Muscle of leg (tissue), 11 donors: ENCODE data around the gene COQ4. TPM values are rescaled to one million over a fixed set of nuclear protein-coding genes. Genes with fewer than 3 reads are reported as not detected.

ENCODE experiments used
- DNase-seq: peaks from one replicate; pipeline ENCODE4 v3.0.0; 2013
- H3K27ac ChIP-seq: one replicate; pipeline ENCODE4 v1.5.1; 2013; ENCODE audit warnings: mild to moderate bottlenecking, low read length, control low read depth
- H3K27me3 ChIP-seq: one replicate; pipeline ENCODE4 v1.6.1; 2013; ENCODE audit warnings: low read length; ENCODE audit not compliant: control insufficient read depth, insufficient read depth
- H3K36me3 ChIP-seq: one replicate; pipeline ENCODE4 v1.6.1; 2013; ENCODE audit warnings: low read length; ENCODE audit not compliant: control insufficient read depth, insufficient read depth
- H3K4me1 ChIP-seq: one replicate; pipeline ENCODE4 v1.6.1; 2013; ENCODE audit warnings: low read length; ENCODE audit not compliant: control insufficient read depth, insufficient read depth
- H3K4me3 ChIP-seq: one replicate; pipeline ENCODE4 v1.5.1; 2013; ENCODE audit warnings: low read length, control low read depth
- H3K9me3 ChIP-seq: replicated peaks from 2 replicates; pipeline ENCODE4 v1.6.1; 2013; ENCODE audit warnings: low read depth, low read length; ENCODE audit not compliant: control insufficient read depth
- WGBS: methylation state at CpG from one replicate; pipeline ENCODE4 v1.1.5; 2013; ENCODE audit warnings: missing lambda C conversion rate; ENCODE audit not compliant: insufficient coverage; 5-methylcytosine and 5-hydroxymethylcytosine counted together
- polyA plus RNA-seq, 8 donors: library from polyadenylated mRNA; unstranded; fragments of 120-200 nt; gene quantifications; one replicate each; pipeline versions ENCODE4 v1.2.1 to v1.2.3, GENCODE V29; 2013; ENCODE audit warnings: inconsistent platforms in 1 of 8, low replicate concordance in 1 of 8; ENCODE audit not compliant: insufficient read length in 8 of 8, insufficient read depth in 1 of 8
- total RNA-seq: library from RNA; stranded (reverse); fragments of 120-200 nt; gene quantifications from one replicate; pipeline ENCODE4 v1.2.4, GENCODE V29; 2013

Gene COQ4
- total and polyA plus RNA-seq, 9 donors: 24.4 to 39.3 (median 31.8) TPM

- Histone ChIP-seq H3K4me3 (no peak overlapping the region), H3K4me1 (peaks cover 8% of the 10 kb centered on the region), H3K27me3 (no peaks in the 10 kb centered on the region), H3K36me3 (peaks cover 5% of the 10 kb centered on the region), H3K9me3 (no peaks in the 10 kb centered on the region), H3K27ac (no peak overlapping the region)
- DNase-seq: no peak
- WGBS: 82% methylated on average over 11 of the region's 20 CpGs
Measured at GRCh38 chr9:128298535-128299482, 23.8 kb upstream of the COQ4 start.

DNA sequence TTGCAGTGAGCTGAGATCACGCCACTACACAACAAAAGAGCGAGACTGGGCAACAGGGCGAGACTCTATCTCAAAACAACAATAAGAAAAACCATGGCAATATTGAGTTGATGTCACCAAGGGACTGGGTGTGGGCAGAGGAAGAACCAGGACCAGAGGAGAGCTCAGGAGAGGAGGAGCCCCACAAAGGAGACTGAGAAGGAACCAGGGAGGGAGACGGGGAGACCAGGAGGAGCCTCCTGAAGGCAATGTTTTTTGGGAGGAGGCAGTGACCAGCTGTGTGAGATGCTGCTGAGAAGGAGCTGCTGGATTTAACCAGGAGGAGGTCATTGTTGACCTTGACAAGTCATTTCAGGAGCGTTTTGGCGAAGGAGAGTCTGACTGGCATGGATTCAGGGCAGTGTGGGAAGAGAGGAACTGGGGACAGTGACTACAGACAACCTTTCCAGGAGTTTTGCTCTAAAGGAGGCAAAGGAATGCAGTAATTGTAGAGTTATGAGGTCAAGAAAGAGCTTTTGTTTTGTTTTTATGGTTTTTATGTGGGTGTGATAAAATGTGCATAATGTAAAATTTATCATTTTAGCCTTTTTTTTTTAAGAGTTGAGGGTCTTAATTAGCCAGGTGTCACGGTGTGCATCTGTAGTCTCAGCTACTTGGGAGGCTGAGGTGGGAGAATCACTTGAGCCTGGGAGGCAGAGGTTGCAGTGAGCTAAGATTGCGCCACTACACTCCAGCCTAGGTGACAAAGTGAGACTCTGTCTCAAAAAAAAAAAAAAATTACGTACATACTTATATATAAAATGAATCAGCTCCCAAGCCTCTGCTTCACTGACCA lies 18.3 kb upstream of the COQ4 start:
- Histone ChIP-seq H3K27me3 (no peaks in the 10 kb centered on the region), H3K4me3 (no peak overlapping the region), H3K36me3 (peaks cover 15% of the 10 kb centered on the region), H3K9me3 (no peaks in the 10 kb centered on the region), H3K27ac (no peak overlapping the region), H3K4me1 (no peaks in the 10 kb centered on the region)
- DNase-seq: no peak
- WGBS: 73% methylated on average over 3 of the region's 9 CpGs

- H3K4me3 ChIP-seq: no peak overlapping the region
Measured at GRCh38 chr9:128304971-128305288, 17.7 kb upstream of the COQ4 start.

GRCh38 chr9:128309551-128309950 lies 13.1 kb upstream of the COQ4 start:
- Histone ChIP-seq H3K27me3 (no peaks in the 10 kb centered on the region), H3K27ac (no peak overlapping the region), H3K4me3 (no peak overlapping the region), H3K36me3 (peaks cover 46% of the 10 kb centered on the region), H3K9me3 (no peaks in the 10 kb centered on the region), H3K4me1 (no peaks in the 10 kb centered on the region)
- DNase-seq: no peak
- 98% methylated on average over 15 of the region's 16 CpGs for WGBS

More at GRCh38 chr9:128304971-128305288, 17.7 kb upstream of the COQ4 start:
- H3K36me3 ChIP-seq: peaks cover 20% of the 10 kb centered on the region
- H3K27ac ChIP-seq: no peak overlapping the region
- no peak for DNase-seq
- 73% methylated on average over 3 of the region's 5 CpGs for WGBS
- no peaks in the 10 kb centered on the region for H3K9me3 ChIP-seq
- H3K27me3 ChIP-seq: no peaks in the 10 kb centered on the region
- H3K4me1 ChIP-seq: no peaks in the 10 kb centered on the region

DNA sequence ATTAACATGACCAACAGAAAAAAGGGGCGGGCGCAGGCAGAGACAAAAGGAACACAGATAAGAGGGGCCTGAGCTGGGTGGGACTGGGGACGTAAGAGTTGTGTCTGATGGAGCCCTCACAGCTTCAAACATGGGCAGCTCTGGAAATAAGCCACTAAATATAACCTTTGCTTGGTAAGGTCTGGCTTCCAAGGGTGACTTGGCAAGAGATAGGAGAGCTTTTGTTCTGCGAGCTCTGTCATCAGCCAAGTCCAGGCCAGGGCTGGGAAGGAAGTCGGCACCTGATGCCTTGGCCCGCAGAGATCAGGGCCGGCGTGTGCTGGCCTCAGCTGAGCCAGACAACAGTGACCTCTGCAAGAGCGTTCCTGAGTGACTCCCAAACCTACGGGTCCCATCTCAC lies 12.2 kb upstream of the COQ4 start:
- H3K9me3 ChIP-seq: no peaks in the 10 kb centered on the region
- H3K36me3 ChIP-seq: peaks cover 51% of the 10 kb centered on the region
- WGBS: 90% methylated on average over 9 of the region's 10 CpGs
- H3K4me3 ChIP-seq: no peak overlapping the region
- H3K27me3 ChIP-seq: no peaks in the 10 kb centered on the region
- DNase-seq: no peak
- H3K27ac ChIP-seq: no peak overlapping the region
- H3K4me1 ChIP-seq: no peaks in the 10 kb centered on the region

- Histone ChIP-seq H3K27me3 (no peaks in the 10 kb centered on the region), H3K27ac (no peak overlapping the region), H3K4me1 (no peaks in the 10 kb centered on the region), H3K9me3 (no peaks in the 10 kb centered on the region), H3K4me3 (no peak overlapping the region), H3K36me3 (peaks cover 70% of the 10 kb centered on the region)
- no CpG with 5 or more reads among the region's 4 CpGs for WGBS
- no peak for DNase-seq
Measured at GRCh38 chr9:128314697-128315096, 7.9 kb upstream of the COQ4 start.

GRCh38 chr9:128316421-128316820 lies 6.2 kb upstream of the COQ4 start:
- 75% methylated on average over 8 of the region's 9 CpGs for WGBS

DNA sequence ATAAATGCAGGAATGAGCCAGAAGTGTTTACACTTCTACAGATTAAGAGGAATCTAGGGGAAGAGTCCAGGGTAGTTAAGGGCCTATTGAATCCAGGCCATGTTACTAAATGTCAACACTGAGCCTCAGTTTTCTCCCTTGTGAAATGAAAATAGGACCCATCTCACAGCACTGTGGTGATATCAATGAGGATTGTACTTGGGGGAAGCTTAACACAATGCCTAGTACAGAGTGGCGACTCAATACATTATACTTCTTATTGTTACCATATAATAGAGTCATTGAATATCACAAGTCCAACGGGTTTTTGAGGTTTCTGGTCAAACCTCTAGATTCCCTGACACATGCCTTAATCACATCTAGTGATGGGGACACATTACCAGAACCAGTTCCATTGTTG lies 5.0 kb upstream of the COQ4 start:
- Histone ChIP-seq H3K36me3 (peaks cover 55% of the 10 kb centered on the region), H3K27me3 (no peaks in the 10 kb centered on the region), H3K9me3 (no peaks in the 10 kb centered on the region), H3K4me3 (no peak overlapping the region), H3K27ac (no peak overlapping the region), H3K4me1 (peaks cover 5% of the 10 kb centered on the region)
- DNase-seq: no peak
- no CpG with 5 or more reads among the region's 2 CpGs for whole genome bisulfite sequencing

More at GRCh38 chr9:128316421-128316820, 6.2 kb upstream of the COQ4 start:
- Histone ChIP-seq H3K9me3 (no peaks in the 10 kb centered on the region), H3K4me3 (no peak overlapping the region), H3K36me3 (peaks cover 57% of the 10 kb centered on the region), H3K4me1 (peaks cover 2% of the 10 kb centered on the region), H3K27ac (no peak overlapping the region), H3K27me3 (no peaks in the 10 kb centered on the region)
- DNase-seq: no peak

GRCh38 chr9:128321343-128321742 lies 1.3 kb upstream of the COQ4 start:
- Histone ChIP-seq H3K27ac (no peak overlapping the region), H3K4me3 (peak overlapping the region; percentile 98), H3K9me3 (no peaks in the 10 kb centered on the region), H3K36me3 (peaks cover 51% of the 10 kb centered on the region), H3K27me3 (no peaks in the 10 kb centered on the region), H3K4me1 (peaks cover 18% of the 10 kb centered on the region)
- no peak for DNase-seq
- 87% methylated on average over 2 of the region's 7 CpGs for WGBS

GRCh38 chr9:128321879-128322403 lies 698 bp upstream of the COQ4 start:
- H3K27me3 ChIP-seq: no peaks in the 10 kb centered on the region
- 1% methylated on average over 21 of the region's 21 CpGs for WGBS
- peaks cover 18% of the 10 kb centered on the region for H3K4me1 ChIP-seq
- H3K4me3 ChIP-seq: peak overlapping the region; percentile 98
- H3K9me3 ChIP-seq: no peaks in the 10 kb centered on the region
- DNase-seq: no peak
- no peak overlapping the region for H3K27ac ChIP-seq
- peaks cover 47% of the 10 kb centered on the region for H3K36me3 ChIP-seq
